Cardiac fibroblast (primary cell): ENCODE results near the gene AFG1L.

Experiments
- DNase-seq, 2 donors: peaks; one replicate each; pipeline versions ENCODE4 v3.0.0 to v3.0.0-alpha.2; 2010; ENCODE audit warnings: low read depth in 2 of 2
- H3K4me3 ChIP-seq, 2 donors: replicated peaks in 1 of 2; 1 replicate in 1 of 2; 2 replicates in 1 of 2; pipeline ENCODE4 v1.5.1; 2011; ENCODE audit warnings: low read depth in 2 of 2, low read length in 2 of 2, mild to moderate bottlenecking in 2 of 2, moderate library complexity in 1 of 2
- TF ChIP-seq, protein P1 (sequence below): IDR thresholded peaks from one replicate; pipeline ENCODE4 v1.5.1; 2011; ENCODE audit warnings: low read depth, mild to moderate bottlenecking, low read length, inconsistent platforms

AFG1L gene

DNA sequence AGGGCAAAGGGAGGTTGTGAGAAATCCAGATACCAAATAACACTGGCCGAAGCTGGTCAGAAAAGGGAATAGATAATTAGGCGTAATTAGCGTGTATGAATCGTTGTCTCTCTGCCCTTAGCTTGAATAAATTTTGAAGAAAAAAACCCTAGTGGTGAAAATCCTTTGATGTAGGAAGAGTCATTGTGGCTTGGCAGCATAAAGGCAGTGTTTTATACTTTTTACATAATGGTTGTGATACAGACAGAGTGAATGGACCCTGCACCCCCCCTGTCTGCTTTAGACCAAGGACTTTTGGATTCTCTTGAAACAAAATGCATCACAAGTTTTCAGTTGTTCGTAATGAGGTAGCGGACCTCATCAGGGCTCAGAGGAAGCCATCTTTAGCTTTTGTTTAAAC is 126.5 kb downstream of the AFG1L start:
- no peak for DNase-seq
- no peak overlapping the region for H3K4me3 ChIP-seq
- TF ChIP-seq, protein P1, sequence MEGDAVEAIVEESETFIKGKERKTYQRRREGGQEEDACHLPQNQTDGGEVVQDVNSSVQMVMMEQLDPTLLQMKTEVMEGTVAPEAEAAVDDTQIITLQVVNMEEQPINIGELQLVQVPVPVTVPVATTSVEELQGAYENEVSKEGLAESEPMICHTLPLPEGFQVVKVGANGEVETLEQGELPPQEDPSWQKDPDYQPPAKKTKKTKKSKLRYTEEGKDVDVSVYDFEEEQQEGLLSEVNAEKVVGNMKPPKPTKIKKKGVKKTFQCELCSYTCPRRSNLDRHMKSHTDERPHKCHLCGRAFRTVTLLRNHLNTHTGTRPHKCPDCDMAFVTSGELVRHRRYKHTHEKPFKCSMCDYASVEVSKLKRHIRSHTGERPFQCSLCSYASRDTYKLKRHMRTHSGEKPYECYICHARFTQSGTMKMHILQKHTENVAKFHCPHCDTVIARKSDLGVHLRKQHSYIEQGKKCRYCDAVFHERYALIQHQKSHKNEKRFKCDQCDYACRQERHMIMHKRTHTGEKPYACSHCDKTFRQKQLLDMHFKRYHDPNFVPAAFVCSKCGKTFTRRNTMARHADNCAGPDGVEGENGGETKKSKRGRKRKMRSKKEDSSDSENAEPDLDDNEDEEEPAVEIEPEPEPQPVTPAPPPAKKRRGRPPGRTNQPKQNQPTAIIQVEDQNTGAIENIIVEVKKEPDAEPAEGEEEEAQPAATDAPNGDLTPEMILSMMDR, result no peak

DNA sequence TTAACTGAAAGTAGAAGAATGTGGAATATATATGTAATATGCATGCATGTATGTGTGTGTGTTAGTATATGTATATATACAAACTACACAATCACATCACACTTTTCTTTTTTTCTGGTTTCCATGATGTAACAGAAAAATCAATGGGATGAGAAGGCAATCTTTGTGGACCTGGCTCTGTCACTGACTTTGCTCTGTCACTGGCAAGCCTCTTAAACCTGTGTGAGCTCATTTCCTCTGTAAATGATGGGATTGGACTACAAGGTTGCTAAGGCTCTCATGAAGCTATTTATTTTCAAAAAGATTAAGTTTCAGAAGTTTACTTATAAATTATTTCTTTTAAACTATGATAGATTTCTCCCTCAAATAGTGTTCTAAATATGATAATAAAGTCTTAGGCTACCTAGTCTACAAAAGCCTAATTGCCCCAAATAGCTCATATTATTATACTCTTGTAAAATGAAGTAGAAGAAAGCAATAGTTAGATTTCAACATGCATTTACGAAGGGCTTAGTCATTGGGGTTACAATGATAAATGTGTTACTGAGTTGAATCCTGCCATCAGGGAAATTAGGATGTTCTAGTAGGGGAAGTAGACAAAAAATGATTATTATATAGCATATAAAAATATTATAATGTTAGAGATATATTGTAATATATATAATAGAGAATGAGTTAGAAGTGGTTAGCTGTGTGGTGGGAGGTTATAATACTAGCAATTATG is 129.3 kb downstream of the AFG1L start:
- TF ChIP-seq, protein P1, result no peak
- no peak overlapping the region for H3K4me3 ChIP-seq
- DNase-seq, result peak; percentile 3 to 28

DNA sequence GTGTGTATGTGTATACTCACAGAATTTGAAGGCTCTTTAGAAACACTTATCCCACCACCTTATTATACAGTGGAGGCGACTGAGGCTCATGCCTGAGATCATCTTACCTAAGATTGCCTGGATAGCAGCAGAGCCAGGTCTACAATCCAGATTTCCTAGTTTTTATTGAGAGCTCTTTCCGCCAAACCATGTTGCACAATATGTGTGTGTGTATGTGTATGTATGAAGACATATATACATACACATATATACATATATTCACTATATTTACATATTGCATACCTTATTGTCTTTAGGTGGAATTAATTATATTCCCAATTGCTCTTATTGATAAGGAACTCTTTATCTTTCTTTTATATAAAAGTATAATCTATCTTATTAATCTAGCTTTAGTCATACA is 130.6 kb downstream of the AFG1L start:
- TF ChIP-seq, protein P1, result no peak
- DNase-seq, result no peak
- H3K4me3 ChIP-seq, result no peak overlapping the region

DNA sequence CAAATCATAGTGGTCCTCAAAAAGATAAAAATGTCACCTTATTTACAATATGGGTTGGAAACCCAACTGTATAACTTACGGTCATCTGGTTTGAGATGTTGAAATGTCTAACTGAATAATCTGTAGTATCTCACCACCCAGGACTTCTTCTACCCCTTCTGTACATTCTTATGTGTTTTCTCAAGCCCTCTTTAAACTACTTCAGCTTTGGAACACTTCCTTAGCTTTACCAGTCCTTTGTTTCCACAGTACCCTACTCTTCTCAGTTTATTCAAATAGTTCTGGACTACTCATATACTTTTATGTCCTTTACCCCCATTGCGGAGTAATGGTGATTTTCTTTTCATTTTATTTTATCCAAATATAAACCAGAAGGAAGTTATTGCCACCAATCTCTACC is 137.3 kb downstream of the AFG1L start:
- H3K4me3 ChIP-seq, result no peak overlapping the region
- DNase-seq, result no peak
- TF ChIP-seq, protein P1, result no peak

DNA sequence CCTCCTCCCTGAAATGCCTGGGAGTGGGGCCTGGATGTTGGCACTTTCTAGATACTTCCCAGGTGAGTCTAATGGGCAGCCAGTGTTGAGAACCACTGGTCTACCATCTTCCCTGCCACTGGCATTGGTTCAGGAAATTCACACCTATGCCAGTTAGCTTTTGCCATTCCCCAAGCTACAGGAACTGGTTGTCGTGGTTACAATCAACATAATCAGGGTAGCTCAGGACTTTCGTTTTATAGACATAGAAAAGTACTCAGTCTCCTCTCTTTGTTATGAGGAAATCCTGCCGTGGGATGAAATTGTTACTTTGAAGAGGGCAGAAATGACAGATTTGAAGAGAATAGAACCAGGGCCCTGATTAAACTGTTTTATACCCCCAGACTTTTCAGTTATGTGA is 137.9 kb downstream of the AFG1L start:
- TF ChIP-seq, protein P1, result no peak
- no peak for DNase-seq

DNA sequence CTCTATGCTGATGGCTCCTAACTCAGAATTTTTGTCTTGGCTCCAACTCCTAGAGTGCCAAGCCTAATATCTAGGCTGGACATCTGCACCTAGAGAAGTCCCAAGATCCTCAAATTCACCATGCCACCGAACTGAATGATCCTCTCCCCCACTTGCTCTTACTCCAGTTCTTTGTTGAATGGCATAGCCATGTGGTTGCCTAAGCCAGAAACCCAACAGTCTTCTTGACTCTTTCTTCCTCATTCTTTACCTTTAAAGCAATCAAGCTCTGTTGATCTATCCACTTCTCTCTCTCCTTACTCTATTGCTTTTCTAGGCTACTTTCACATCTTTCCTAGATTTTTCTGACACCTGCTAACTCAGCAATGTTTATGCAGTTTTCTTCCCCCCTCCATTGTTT is 139.4 kb downstream of the AFG1L start:
- TF ChIP-seq, protein P1, result no peak
- DNase-seq, result no peak

More for the DNA sequence above, 137.9 kb downstream of the AFG1L start:
- H3K4me3 ChIP-seq, result no peak overlapping the region

DNA sequence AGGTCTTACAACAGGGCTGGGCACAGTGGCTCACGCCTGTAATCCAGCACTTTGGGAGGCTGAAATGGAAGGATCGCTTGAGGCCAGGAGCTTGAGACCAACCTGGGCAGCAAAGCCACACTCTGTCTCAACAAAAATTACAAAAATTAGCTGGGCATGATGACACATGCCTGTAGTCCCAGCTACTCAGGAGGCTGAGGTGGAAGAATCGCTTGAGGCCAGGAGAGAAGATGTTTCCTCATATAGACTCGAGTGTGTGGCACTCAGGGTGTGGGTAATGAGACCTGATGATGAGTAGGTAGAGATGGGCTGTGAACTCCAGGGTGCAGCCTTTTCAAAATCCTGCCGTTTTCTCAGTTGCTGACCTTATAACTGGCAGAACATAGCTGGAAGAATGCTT is 140.5 kb downstream of the AFG1L start:
- no peak for DNase-seq
- H3K4me3 ChIP-seq, result no peak overlapping the region
- TF ChIP-seq, protein P1, result no peak

More for the DNA sequence above, 139.4 kb downstream of the AFG1L start:
- H3K4me3 ChIP-seq, result no peak overlapping the region
